ENCODE measurements around the gene ZRSR2. TPM values are rescaled to one million over a fixed set of nuclear protein-coding genes. Genes with fewer than 3 reads are reported as not detected.
"Not testable (repeated sequence)": the region's sequence is repeated elsewhere in the genome, so short reads cannot be mapped to it uniquely, and the experiment has no call there.

The ZRSR2 gene
- 19.3 and 24.5 TPM in 2 replicates for total RNA-seq
- long read RNA-seq, partial matches to known transcripts, result 5 of 7 reads
- long read RNA-seq, other reads (novel, unspliced or antisense), result 1 of 7 reads

GRCh38 chrX:15789979-15790768, at the start of gene ZRSR2:
TSS of gene ZRSR2 (plus strand) at chrX:15790484. CDS start at chrX:15790496, 12 bp downstream.
- Mint-ChIP-seq H3K9me3 (ENCODE audit: low read depth) (no peaks in the 10 kb centered on the region), H3K27me3 (no peaks in the 10 kb centered on the region), H3K27ac (no peak within 1 kb of the TSS), H3K4me3 (ENCODE audit: low read depth) (no peak within 1 kb of the TSS), H3K36me3 (ENCODE audit: insufficient read depth) (peaks cover 2% of the 10 kb centered on the region), H3K4me1 (ENCODE audit: low read depth) (no peaks in the 10 kb centered on the region)
- no peak for TF ChIP-seq CTCF (IDR thresholded peaks at IDR 0.05; ENCODE audit: unreplicated experiment)
- peak; percentile 78 for DNase-seq (ENCODE audit: low spot score, unreplicated experiment)

- Mint-ChIP-seq H3K9me3 (ENCODE audit: low read depth) (no peaks in the 10 kb centered on the region), H3K27me3 (peaks cover 19% of the 10 kb centered on the region), H3K4me1 (ENCODE audit: low read depth) (peaks cover 33% of the 10 kb centered on the region), H3K4me3 (ENCODE audit: low read depth) (no peak overlapping the region), H3K36me3 (ENCODE audit: insufficient read depth) (no peaks in the 10 kb centered on the region), H3K27ac (peak overlapping the region; percentile 85)
- no peak for TF ChIP-seq CTCF (IDR thresholded peaks at IDR 0.05; ENCODE audit: unreplicated experiment)
- DNase-seq (ENCODE audit: low spot score, unreplicated experiment), result no peak
These were observed 46.0 kb upstream of the ZRSR2 start for GRCh38 chrX:15744181-15744867.

GRCh38 chrX:15745179-15745578, 45.1 kb upstream of the ZRSR2 start:
- Mint-ChIP-seq H3K4me1 (ENCODE audit: low read depth) (peaks cover 33% of the 10 kb centered on the region), H3K36me3 (ENCODE audit: insufficient read depth) (peaks cover 3% of the 10 kb centered on the region), H3K4me3 (ENCODE audit: low read depth) (no peak overlapping the region), H3K9me3 (ENCODE audit: low read depth) (no peaks in the 10 kb centered on the region), H3K27ac (no peak overlapping the region), H3K27me3 (peaks cover 14% of the 10 kb centered on the region)
- no peak for TF ChIP-seq CTCF (IDR thresholded peaks at IDR 0.05; ENCODE audit: unreplicated experiment)
- no peak for DNase-seq (ENCODE audit: low spot score, unreplicated experiment)

GRCh38 chrX:15746651-15747050, 43.6 kb upstream of the ZRSR2 start:
- DNase-seq (ENCODE audit: low spot score, unreplicated experiment); H3K27me3 Mint-ChIP-seq; H3K36me3 Mint-ChIP-seq (ENCODE audit: insufficient read depth); H3K9me3 Mint-ChIP-seq (ENCODE audit: low read depth): not testable (repeated sequence)
- peak overlapping the region; percentile 74 for H3K27ac Mint-ChIP-seq
- peak overlapping the region; percentile 43 for H3K4me3 Mint-ChIP-seq (ENCODE audit: low read depth)
- peaks cover 37% of the 10 kb centered on the region for H3K4me1 Mint-ChIP-seq (ENCODE audit: low read depth)

GRCh38 chrX:15747626-15748173, 42.6 kb upstream of the ZRSR2 start:
- Mint-ChIP-seq H3K36me3 (ENCODE audit: insufficient read depth) (peaks cover 3% of the 10 kb centered on the region), H3K27ac (no peak overlapping the region), H3K9me3 (ENCODE audit: low read depth) (no peaks in the 10 kb centered on the region), H3K27me3 (peaks cover 4% of the 10 kb centered on the region), H3K4me3 (ENCODE audit: low read depth) (no peak overlapping the region), H3K4me1 (ENCODE audit: low read depth) (peaks cover 37% of the 10 kb centered on the region)
- TF ChIP-seq CTCF (IDR thresholded peaks at IDR 0.05; ENCODE audit: unreplicated experiment), result no peak
- DNase-seq (ENCODE audit: low spot score, unreplicated experiment), result no peak
